ENCODE data around the gene FBXO34. TPM values are rescaled to one million over a fixed set of nuclear protein-coding genes. Genes with fewer than 3 reads are reported as not detected.

FBXO34 gene
- total RNA-seq, 4 donors from 2014 or later: 29.7 to 48.1 (median 37.3) TPM

- DNase-seq (ENCODE audit: low spot score in 2 of 2): no peak
- intact Hi-C loops (cut with DNase I; ENCODE audit: low total_unique reads): no loop called here
- TF ChIP-seq POLR2A (IDR thresholded peaks at IDR 0.05): no peak
- TF ChIP-seq CTCF (IDR thresholded peaks at IDR 0.05): no peak
- H3K4me3 ChIP-seq (ENCODE audit: low read depth, poor library complexity, severe bottlenecking): no peak overlapping the region
- WGBS, 2 donors: 67 to 70% methylated on average over 2 of the region's 2 CpGs
These were observed 90.0 kb downstream of the FBXO34 start for GRCh38 chr14:55361190-55361589.

GRCh38 chr14:55366271-55366670 is 95.0 kb downstream of the FBXO34 start:
- WGBS, 2 donors: 53% methylated on average over 3 of the region's 3 CpGs
- no peak for TF ChIP-seq POLR2A (IDR thresholded peaks at IDR 0.05)
- TF ChIP-seq CTCF (IDR thresholded peaks at IDR 0.05): no peak
- DNase-seq (ENCODE audit: low spot score in 2 of 2): no peak
- no peak overlapping the region for H3K4me3 ChIP-seq (ENCODE audit: low read depth, poor library complexity, severe bottlenecking)
- intact Hi-C loops (cut with DNase I; ENCODE audit: low total_unique reads): no loop called here

GRCh38 chr14:55370883-55371455 is 99.7 kb downstream of the FBXO34 start:
- DNase-seq (ENCODE audit: low spot score in 2 of 2): no peak
- TF ChIP-seq CTCF (IDR thresholded peaks at IDR 0.05) (no peak), POLR2A (IDR thresholded peaks at IDR 0.05) (no peak)
- no peak overlapping the region for H3K4me3 ChIP-seq (ENCODE audit: low read depth, poor library complexity, severe bottlenecking)
- WGBS, 2 donors: 87 to 89% methylated on average over 11 of the region's 11 CpGs
- intact Hi-C loops (cut with DNase I; ENCODE audit: low total_unique reads): no loop called here

- WGBS, 2 donors: 95 to 100% methylated on average over 1 of the region's 1 CpG
These were observed 101.2 kb downstream of the FBXO34 start for GRCh38 chr14:55372423-55372822.

GRCh38 chr14:55372825-55373224 is 101.6 kb downstream of the FBXO34 start:
- WGBS, 2 donors: 95 to 96% methylated on average over 7 of the region's 7 CpGs
- intact Hi-C loops (cut with DNase I; ENCODE audit: low total_unique reads): no loop called here

More at GRCh38 chr14:55372423-55372822, 101.2 kb downstream of the FBXO34 start:
- no peak for TF ChIP-seq CTCF (IDR thresholded peaks at IDR 0.05)
- TF ChIP-seq POLR2A (IDR thresholded peaks at IDR 0.05): no peak
- no peak overlapping the region for H3K4me3 ChIP-seq (ENCODE audit: low read depth, poor library complexity, severe bottlenecking)
- DNase-seq (ENCODE audit: low spot score in 2 of 2): no peak
- intact Hi-C loops (cut with DNase I; ENCODE audit: low total_unique reads): no loop called here

More at GRCh38 chr14:55372825-55373224, 101.6 kb downstream of the FBXO34 start:
- no peak overlapping the region for H3K4me3 ChIP-seq (ENCODE audit: low read depth, poor library complexity, severe bottlenecking)
- no peak for TF ChIP-seq CTCF (IDR thresholded peaks at IDR 0.05)
- TF ChIP-seq POLR2A (IDR thresholded peaks at IDR 0.05): no peak
- DNase-seq (ENCODE audit: low spot score in 2 of 2): no peak
